Measurements from ENCODE around the gene PRRT3.
A peak's percentile ranks its signal among the peaks of the same experiment; 100 is the strongest.
"Not testable (repeated sequence)": the region's sequence is repeated elsewhere in the genome, so short reads cannot be mapped to it uniquely, and the experiment has no call there.

The PRRT3 gene

GRCh38 chr3:9947025-9947995 is 4.9 kb downstream of the PRRT3 start:
- DNase-seq, result peak; percentile 72

- peak; percentile 92 for DNase-seq
Measured at GRCh38 chr3:9946112-9947024, 5.8 kb downstream of the PRRT3 start.

- no peak for DNase-seq
Measured at GRCh38 chr3:9945358-9945757, 6.8 kb downstream of the PRRT3 start.

- no peak for DNase-seq
Measured at GRCh38 chr3:9944271-9944670, 7.9 kb downstream of the PRRT3 start.

GRCh38 chr3:9942934-9943690 is 9.1 kb downstream of the PRRT3 start:
- no peak for DNase-seq

- no peak for DNase-seq
Measured at GRCh38 chr3:9942164-9942563, 10.0 kb downstream of the PRRT3 start.

GRCh38 chr3:9940746-9941145 is 11.5 kb downstream of the PRRT3 start:
- DNase-seq, result no peak

GRCh38 chr3:9939906-9940305 is 12.3 kb downstream of the PRRT3 start:
- DNase-seq, result not testable (repeated sequence)

- no peak for DNase-seq
Measured at GRCh38 chr3:9938966-9939365, 13.2 kb downstream of the PRRT3 start.

- DNase-seq, result no peak
Measured at GRCh38 chr3:9937486-9938238, 14.5 kb downstream of the PRRT3 start.

GRCh38 chr3:9935966-9936510 is 16.2 kb downstream of the PRRT3 start:
- DNase-seq, result no peak

GRCh38 chr3:9934993-9935392 is 17.2 kb downstream of the PRRT3 start:
- no peak for DNase-seq

- DNase-seq, result no peak
Measured at GRCh38 chr3:9934235-9934621, 18.0 kb downstream of the PRRT3 start.

GRCh38 chr3:9933561-9934234 is 18.5 kb downstream of the PRRT3 start, which contains the start of gene CRELD1:
CRELD1 (plus strand) TSS chr3:9933834; CDS start chr3:9934439, 605 bp downstream.
- peak; percentile 89 for DNase-seq

- peak; percentile 73 for DNase-seq
Measured at GRCh38 chr3:9932843-9933560, 19.2 kb downstream of the PRRT3 start.

GRCh38 chr3:9932535-9932842 is 19.7 kb downstream of the PRRT3 start:
- no peak for DNase-seq

GRCh38 chr3:9930804-9931418 is 21.3 kb downstream of the PRRT3 start:
- DNase-seq, result no peak

GRCh38 chr3:9928158-9928557 is 24.1 kb downstream of the PRRT3 start:
- no peak for DNase-seq

GRCh38 chr3:9918261-9919038 is 33.8 kb downstream of the PRRT3 start:
- no peak for DNase-seq
